GM12864 (cell line): ENCODE data around the gene STK10.

ENCODE experiments used
- DNase-seq: peaks from one replicate; pipeline ENCODE4 v3.0.0-alpha.2; 2011; ENCODE audit warnings: low read depth
- H3K4me3 ChIP-seq: 2 replicates; pipeline ENCODE4 v1.5.1; 2011; ENCODE audit warnings: mild to moderate bottlenecking, low read depth, low read length, control low read depth
- TF ChIP-seq, protein P1 (sequence below): IDR thresholded peaks from 2 replicates; pipeline ENCODE4 v1.5.1; 2011; ENCODE audit warnings: low read depth, mild to moderate bottlenecking, moderate library complexity, low read length, control low read depth, inconsistent platforms; ENCODE audit errors: missing control alignments

Gene STK10

DNA sequence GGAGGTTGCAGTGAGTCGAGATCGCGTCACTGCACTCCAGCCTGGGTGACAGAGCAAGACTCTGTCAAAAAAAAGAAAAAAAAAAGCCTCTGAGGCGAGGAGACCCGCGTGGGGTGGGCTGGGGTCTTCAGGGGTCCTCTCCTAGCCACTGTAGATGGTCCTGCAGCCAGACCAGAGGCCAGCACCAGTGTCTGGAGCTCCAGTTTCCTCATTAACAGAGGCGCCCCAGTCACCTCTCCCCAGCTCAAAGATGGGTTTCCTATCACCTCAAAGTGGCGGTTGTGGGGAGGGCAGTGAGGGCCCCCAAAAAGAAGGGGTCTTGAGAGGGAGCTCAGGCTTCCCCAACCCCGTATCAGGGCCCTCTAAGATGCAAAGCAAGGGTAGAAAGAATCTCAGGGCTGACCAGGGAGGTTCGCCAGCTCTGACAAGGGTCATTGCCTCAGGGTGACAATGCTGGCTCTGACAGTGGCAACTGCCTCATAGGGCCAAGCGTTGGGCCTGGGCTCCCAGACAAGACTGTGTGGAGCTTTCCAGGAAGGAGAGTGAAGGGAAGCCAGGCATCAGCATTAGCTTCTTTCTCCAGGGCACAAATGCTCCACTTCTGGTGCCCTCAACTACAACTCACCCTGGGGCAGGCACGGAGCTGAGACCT is 15.0 kb downstream of the STK10 start:
- TF ChIP-seq, protein P1, sequence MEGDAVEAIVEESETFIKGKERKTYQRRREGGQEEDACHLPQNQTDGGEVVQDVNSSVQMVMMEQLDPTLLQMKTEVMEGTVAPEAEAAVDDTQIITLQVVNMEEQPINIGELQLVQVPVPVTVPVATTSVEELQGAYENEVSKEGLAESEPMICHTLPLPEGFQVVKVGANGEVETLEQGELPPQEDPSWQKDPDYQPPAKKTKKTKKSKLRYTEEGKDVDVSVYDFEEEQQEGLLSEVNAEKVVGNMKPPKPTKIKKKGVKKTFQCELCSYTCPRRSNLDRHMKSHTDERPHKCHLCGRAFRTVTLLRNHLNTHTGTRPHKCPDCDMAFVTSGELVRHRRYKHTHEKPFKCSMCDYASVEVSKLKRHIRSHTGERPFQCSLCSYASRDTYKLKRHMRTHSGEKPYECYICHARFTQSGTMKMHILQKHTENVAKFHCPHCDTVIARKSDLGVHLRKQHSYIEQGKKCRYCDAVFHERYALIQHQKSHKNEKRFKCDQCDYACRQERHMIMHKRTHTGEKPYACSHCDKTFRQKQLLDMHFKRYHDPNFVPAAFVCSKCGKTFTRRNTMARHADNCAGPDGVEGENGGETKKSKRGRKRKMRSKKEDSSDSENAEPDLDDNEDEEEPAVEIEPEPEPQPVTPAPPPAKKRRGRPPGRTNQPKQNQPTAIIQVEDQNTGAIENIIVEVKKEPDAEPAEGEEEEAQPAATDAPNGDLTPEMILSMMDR: no peak
- no peak for DNase-seq
- no peak overlapping the region for H3K4me3 ChIP-seq

DNA sequence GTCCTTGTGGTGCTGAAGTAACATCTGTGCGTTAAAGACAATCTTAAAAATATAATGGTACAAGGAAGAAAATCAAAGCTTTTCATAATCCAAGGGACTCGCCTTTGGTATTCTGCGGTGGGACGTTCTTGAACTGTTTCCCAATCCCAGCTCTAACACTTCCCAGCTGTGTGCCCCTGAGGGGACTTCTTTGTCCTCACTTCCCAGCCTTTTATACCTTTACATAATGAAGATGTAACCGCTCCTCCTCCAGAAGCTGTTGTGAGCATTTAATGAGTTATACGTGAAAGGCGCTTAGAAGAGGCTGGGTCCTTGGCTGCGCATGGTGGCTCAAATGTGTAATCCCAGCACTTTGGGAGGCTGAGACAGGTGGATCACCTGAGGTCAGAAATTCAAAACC is 16.9 kb downstream of the STK10 start:
- H3K4me3 ChIP-seq: no peak overlapping the region
- no peak for DNase-seq
- TF ChIP-seq, protein P1: no peak

DNA sequence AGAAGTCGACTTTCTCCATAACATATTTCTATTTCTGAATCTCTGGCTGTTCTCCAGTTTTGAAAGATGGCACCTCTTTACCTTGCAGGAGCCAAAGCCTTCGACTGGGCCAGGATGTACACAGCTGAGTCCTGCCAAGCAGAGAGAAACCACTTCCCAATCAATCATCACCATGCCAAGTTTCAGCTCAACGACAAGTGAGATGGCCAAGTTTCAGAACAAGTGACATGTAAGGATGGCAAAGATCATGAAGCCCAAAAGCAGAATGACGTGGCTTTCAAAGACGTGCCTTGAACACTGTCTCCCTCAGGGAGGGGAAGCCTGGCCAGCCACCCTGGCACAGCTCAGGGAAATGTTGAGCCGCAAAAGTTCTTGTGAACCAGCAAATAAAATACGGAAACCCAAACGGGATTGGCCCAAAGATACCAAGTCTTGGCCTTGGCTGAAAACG is 17.7 kb downstream of the STK10 start:
- TF ChIP-seq, protein P1: no peak
- H3K4me3 ChIP-seq: no peak overlapping the region

DNA sequence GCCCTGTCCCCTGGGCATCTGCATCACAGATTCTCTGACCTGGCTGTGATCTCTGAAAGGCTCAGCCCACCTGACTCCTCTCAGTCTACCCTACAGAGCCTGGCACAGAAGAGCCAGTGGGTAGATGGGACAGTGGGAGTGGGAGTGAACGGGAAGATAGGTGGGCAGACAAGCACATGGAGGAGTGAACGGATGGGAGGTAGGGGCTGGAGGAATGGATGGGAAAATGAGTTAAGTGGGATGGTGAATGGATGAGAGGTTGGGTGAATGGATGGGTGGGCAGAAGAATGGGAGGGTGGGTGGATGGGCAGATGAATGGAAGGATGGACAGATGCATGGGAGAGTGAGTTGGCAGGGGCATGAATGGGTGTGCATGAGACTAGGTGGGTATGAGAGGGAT is 18.8 kb downstream of the STK10 start:
- H3K4me3 ChIP-seq: no peak overlapping the region
- TF ChIP-seq, protein P1: no peak
- DNase-seq: no peak

More for the DNA sequence above, 17.7 kb downstream of the STK10 start:
- no peak for DNase-seq

DNA sequence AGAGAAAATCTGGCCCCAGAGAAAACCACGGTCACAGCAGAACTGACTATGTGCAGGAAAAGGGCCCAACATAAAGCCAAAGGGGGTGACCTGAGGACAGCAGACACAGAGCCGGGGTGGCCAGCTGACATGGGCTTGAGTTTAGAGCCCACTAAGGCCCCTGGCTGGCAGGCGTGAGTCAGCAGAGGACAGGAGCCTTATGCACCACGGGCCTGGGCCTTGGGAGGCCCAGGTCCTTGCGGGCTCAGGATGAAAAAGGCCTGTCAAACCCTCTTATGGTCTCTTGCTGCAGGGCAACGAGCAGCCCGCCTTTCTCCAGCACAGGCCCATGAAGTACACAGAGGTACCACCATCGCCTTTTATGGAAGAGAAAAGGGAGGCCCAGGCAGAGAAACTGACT is 19.7 kb downstream of the STK10 start:
- no peak overlapping the region for H3K4me3 ChIP-seq
- no peak for DNase-seq
- TF ChIP-seq, protein P1: no peak

DNA sequence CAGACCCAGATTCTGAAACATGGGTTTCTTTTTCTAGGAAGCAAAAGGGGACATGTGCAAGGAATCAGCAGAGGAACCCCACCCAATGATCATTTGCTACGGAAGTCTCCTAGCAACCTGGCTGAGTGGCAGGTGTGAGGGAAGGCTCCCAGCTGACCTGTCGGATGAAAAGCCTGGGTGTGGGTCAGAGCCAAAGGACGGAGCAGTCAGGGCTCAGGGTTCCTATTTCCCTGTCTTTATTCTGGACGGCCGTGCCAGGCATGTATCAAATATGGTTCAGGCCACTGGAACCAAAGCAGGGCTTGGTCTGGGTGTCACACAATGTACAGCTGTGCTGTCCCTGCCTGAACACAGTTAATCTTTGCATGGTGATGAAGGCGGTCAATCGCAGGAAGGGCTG is 20.1 kb downstream of the STK10 start:
- no peak for DNase-seq
- no peak overlapping the region for H3K4me3 ChIP-seq
- TF ChIP-seq, protein P1: no peak
